Body of pancreas (tissue), 4 donors: ENCODE results near the gene SEMA7A.

Source experiments
- POLR2A ChIP-seq, 3 donors: fragments of 450-650 bp; IDR thresholded peaks; one replicate each; pipeline ENCODE4 v1.6.1; 2016; ENCODE audit warnings: antibody characterized with exemption in 3 of 3, mild to moderate bottlenecking in 2 of 3
- TF ChIP-seq, protein P1 (sequence below), 7 experiments: fragments of 450-650 bp in 4 of 7; fragments of 200-600 bp in 3 of 7; sonication (generic) in 3 of 7; IDR thresholded peaks; one replicate each; pipeline ENCODE4 v1.5.1; 2016 to 2019; ENCODE audit warnings: antibody characterized with exemption in 7 of 7

DNA sequence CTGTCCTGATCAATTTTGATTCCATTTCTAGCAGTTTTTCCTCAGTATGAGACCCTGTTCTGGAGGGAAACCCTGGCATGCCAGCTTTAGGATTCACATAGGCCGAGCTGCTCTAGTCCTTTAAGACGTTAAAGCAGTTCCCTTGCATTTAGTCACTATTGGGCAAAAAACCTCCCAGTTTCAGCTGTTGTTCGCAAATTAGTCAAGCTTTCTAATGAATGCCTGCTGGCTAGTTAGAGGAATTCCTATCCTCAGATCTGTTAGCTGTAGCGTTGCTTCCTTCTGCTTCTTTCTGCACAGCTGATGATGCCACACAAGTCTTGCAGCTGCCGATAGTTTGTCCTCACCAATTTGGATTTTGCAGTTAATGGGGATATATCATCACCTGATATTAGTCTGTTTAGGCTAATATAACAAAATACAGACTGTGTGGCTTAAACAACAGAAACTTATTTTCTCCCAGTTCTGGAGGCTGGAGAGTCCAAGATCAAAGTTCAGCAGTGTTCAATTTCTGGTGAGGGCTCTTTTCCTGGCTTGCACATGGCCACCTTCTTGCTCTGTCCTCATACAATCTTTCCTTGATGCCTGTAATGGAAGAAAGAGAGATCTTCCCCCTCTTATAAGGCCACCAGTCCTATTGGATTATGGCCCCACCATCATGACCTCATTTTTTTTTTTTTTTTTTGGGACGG, 34.7 kb upstream of the SEMA7A start:
- TF ChIP-seq, protein P1, sequence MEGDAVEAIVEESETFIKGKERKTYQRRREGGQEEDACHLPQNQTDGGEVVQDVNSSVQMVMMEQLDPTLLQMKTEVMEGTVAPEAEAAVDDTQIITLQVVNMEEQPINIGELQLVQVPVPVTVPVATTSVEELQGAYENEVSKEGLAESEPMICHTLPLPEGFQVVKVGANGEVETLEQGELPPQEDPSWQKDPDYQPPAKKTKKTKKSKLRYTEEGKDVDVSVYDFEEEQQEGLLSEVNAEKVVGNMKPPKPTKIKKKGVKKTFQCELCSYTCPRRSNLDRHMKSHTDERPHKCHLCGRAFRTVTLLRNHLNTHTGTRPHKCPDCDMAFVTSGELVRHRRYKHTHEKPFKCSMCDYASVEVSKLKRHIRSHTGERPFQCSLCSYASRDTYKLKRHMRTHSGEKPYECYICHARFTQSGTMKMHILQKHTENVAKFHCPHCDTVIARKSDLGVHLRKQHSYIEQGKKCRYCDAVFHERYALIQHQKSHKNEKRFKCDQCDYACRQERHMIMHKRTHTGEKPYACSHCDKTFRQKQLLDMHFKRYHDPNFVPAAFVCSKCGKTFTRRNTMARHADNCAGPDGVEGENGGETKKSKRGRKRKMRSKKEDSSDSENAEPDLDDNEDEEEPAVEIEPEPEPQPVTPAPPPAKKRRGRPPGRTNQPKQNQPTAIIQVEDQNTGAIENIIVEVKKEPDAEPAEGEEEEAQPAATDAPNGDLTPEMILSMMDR (IDR thresholded peaks at IDR 0.05): no peak
- no peak for TF ChIP-seq POLR2A (IDR thresholded peaks at IDR 0.05)
